Medulla oblongata (tissue), 1 donor: ENCODE measurements around the gene RPH3AL.

Experiments used
- DNase-seq: peaks from one replicate; pipeline ENCODE4 v3.0.0-alpha.2; 2015; ENCODE audit errors: extremely low spot score

RPH3AL gene

DNA sequence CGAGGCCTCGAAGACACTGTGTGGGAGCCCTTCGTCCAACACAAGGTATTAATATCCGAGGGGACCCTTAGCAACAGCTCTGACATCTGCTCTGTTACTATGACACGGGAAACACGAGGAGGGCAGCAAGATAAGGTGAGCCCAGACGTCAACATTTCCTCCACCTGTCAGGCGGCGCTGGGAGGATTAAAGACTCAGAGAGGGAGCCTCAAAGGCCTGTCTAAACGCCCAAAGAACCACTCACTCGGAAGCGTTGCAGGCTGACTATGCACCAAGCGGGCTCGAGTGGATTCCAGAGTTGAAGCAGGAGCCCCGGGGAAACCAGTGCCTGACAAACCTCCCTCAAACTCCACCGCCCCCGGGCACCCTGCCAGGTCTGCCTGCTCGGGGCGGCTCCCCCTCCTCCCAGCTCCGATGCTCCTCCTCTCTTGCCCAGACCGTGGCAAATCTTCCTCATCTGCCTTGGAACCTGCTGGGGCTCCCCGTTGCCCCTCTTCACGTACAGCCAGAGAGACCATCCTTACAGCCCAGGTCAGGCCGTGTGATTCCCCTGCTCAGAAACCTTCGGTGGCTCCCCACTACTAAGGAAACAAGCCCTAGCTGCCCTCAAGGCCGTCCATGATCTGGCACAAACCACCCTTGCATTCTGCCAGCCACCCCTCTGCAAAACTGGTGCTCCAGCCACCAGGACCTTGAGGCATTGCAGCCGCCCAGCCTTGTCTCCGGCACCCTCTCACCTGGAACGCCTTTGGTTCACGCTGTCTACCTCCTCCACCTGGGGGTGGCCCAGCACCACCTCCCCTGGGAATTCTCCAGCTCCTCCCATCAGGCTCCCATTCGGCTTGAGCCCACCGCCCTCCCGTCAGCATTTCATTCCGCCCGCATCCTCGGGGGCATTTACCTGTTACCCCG lies 16.2 kb downstream of the RPH3AL start:
- no peak for DNase-seq

DNA sequence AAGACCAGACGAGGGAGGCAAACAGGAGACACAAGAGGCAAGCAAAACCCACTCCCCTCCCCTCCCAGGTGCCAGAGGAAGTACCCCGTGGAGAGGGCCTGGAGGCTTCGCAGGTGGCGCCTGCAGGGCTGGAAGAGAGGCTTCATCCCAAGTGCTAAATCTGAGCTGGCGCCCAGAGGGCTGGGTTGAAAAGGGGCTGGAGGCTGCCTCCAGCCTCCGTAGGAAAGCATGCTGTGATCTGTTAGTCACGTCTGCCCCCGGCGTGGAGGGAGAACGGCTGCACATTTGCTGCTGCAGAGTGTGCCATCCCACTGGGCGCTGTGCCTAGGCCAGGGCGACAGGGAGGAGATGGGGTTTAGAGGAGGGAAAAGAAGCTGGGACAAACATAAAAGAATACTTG lies 16.9 kb downstream of the RPH3AL start:
- no peak for DNase-seq

- no peak for DNase-seq
Observed at GRCh38 chr17:334974-335481, 17.6 kb downstream of the RPH3AL start.

GRCh38 chr17:333626-334396 lies 18.8 kb downstream of the RPH3AL start:
- peak; percentile 85 for DNase-seq

DNA sequence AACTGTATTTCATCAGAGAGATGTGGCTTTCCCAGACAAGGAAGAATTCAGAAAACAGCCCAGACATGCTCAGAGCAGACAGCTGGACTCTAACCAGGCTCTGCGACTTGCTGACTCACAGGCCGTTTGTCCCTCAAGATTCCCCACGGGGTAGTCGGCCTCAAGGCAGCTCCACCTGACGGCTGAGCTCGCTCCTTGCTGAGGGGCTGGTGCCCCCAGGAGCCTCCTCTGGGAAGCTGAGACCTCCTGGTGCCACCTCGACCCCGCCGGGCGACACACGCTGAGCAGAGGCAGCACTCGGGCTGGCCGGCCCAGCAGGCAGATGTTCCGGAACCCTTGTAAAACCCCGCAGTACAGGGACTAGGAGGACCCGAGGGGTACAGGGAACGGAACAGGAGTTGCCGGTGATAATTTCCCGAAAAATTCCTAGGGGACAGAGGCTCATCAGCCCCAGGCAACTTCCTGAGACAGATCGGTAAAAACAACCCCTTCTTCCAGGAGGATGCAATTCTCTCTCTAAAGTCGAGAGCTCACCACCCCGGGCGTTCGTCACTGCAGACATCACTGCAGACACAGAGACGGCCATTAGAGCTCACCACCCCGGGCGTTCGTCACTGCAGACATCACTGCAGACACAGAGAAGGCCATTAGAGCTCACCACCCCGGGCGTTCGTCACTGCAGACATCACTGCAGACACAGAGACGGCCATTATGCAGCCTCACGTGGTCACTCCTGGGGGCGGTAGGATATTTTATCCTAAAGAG lies 19.9 kb downstream of the RPH3AL start:
- peak; percentile 43 for DNase-seq

GRCh38 chr17:332023-332422 lies 20.6 kb downstream of the RPH3AL start:
- DNase-seq, result peak; percentile 16

GRCh38 chr17:330993-331701 lies 21.5 kb downstream of the RPH3AL start:
- peak; percentile 82 for DNase-seq

GRCh38 chr17:329784-330420 lies 22.7 kb downstream of the RPH3AL start:
- no peak for DNase-seq

GRCh38 chr17:327971-328370 lies 24.6 kb downstream of the RPH3AL start:
- no peak for DNase-seq

DNA sequence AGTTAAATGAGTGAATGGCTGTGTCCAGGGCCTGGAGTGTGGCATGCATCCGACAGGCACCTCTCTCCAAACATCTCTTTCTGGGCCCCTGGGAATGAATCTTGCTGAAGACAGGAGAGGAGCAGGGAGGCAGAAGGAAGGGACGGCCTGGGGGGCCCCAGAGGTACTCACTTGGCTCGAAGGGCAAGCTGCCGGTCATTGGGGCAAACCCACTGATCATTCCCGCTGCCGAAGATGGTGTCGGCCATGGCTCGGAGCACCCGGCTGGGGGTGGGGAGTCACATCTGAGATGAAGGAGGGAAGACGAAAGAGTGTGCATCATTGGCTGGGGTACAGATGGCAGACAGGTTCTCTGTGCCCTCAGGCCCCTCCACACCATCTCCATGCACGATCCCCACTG lies 25.3 kb downstream of the RPH3AL start:
- DNase-seq, result no peak

- no peak for DNase-seq
Observed at GRCh38 chr17:326010-326621, 26.5 kb downstream of the RPH3AL start.

- DNase-seq, result no peak
Observed at GRCh38 chr17:325270-326009, 27.2 kb downstream of the RPH3AL start.

- no peak for DNase-seq
Observed at GRCh38 chr17:323721-324571, 28.7 kb downstream of the RPH3AL start.

DNA sequence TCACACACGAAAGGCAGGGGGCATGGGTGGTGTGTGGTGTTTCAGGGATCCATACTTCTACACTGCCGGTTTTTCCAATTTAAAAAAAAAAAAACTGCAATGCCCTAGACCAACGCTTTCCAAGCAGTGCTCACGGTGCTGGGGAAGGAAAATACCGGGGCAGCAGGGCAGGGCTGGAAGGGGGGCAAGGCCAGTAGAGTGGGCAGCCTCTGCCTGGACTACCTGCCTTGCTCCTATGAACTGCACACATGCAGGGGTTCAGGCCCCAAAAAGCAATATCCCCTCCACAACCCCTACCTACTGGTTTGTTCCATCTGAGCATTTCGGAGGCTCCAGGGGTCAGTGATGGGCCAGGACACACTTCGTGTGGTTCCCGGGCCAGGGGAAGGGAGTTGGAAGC lies 29.4 kb downstream of the RPH3AL start:
- no peak for DNase-seq

DNA sequence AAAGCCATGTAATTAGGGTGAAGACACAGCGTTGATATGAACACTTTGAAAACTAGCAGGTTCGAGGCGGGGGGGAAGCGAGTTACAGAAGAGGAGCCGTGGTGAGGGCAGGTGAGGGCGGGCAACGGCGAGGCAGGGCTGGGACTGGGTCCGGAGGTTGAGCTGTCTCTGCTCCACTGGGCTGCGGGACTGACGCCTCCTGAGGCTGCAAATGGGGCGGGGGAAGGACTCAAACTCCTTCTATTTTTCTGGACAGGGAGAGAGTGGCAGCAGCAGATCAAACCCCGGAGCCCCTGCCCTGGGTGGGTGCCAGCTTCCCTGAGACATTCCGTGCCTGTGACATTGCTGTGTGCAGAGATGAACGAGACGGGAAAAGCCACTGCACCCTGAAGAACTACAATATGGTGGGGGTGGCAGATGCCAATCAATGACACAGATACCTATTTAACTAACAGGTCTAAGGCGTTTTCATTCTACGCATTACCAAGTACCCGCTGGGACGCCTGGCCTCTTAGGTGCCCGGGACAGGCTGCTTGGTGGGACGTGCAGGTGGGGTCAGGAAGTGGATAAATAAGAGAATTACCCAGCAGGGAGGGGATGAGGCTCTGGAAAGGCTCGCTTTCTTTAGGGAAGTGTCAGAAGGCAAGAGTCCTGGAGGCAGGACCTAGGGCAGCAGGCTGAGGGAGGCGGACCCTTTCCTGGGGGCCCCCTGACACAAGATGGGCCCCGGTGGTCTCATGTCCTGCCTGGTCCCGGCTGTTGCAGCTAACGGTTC lies 30.4 kb downstream of the RPH3AL start:
- no peak for DNase-seq

DNA sequence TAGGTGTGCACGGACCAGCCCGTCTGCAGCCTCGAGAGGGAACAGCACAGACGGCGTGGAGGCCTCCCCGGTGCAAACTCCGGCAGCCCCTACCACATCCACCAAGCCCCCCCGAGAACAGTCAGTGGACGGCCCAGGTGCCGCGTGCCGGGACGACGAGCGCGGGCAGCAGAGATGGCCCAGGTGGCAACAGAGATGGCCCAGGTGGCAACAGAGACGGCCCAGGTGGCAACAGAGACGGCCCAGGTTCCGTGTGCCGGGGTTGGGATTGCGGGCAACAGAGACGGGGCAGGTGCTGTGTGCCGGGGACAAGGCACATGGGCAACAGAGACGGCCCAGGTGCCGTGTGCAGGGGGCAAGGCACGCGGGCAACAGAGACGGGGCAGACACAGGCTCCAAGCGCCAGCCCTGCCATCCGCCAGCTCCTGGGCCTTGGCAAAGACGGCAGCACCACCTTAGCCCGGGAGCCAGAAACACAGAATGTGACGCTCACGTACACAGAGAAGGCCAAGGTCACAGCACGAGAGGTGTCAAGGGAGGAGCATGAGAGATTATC lies 31.1 kb downstream of the RPH3AL start:
- no peak for DNase-seq

GRCh38 chr17:320809-321385 lies 31.7 kb downstream of the RPH3AL start:
- no peak for DNase-seq
